ENCODE data around the gene SP140L. TPM values are rescaled to one million over a fixed set of nuclear protein-coding genes. Genes with fewer than 3 reads are reported as not detected.
"Not testable (repeated sequence)": the region's sequence is repeated elsewhere in the genome, so short reads cannot be mapped to it uniquely, and the experiment has no call there.

SP140L gene
- total and polyA plus RNA-seq, 2 donors (not counting 1 experiment from before 2014, with no cell fraction given) = 94.6 to 154 TPM

- no peaks in the 10 kb centered on the region for H3K9me3 Mint-ChIP-seq (ENCODE audit: insufficient read depth)
- no peaks in the 10 kb centered on the region for H3K27me3 Mint-ChIP-seq
- no peak for DNase-seq
- Histone ChIP-seq H3K27ac (ENCODE audit: low read length in 2 of 2) (no peak overlapping the region), H3K9me3 (ENCODE audit: control extremely low read depth in 1 of 3, control insufficient read depth in 2 of 3, insufficient read depth in 1 of 3, low read length in 2 of 3) (peaks cover 4 to 12% (median 7%) of the 10 kb centered on the region in 3 donors), H3K79me2 (ENCODE audit: control insufficient read depth, insufficient read depth, low read length) (peaks cover 2% of the 10 kb centered on the region), H4K20me1 (ENCODE audit: control insufficient read depth, insufficient read depth, low read length, poor library complexity, severe bottlenecking) (no peaks in the 10 kb centered on the region), H2AFZ (ENCODE audit: insufficient read depth, low read depth, low read length, poor library complexity, severe bottlenecking) (no peak overlapping the region), H3K9ac (ENCODE audit: low read length) (no peak overlapping the region), H3K27me3 (replicated peaks in 1 of 4; ENCODE audit: control extremely low read depth in 1 of 4, control insufficient read depth in 3 of 4, insufficient read depth in 4 of 4, low read length in 3 of 4) (no peaks in the 10 kb centered on the region), H3K4me3 (ENCODE audit: control extremely low read depth in 1 of 5, extremely low read depth in 1 of 5, insufficient read depth in 1 of 5, low read depth in 2 of 5, low read length in 4 of 5) (no peak overlapping the region), H3K4me1 (ENCODE audit: control insufficient read depth in 2 of 2, insufficient read depth in 2 of 2, low read length in 2 of 2) (no peaks in the 10 kb centered on the region), H3K4me2 (replicated peaks; ENCODE audit: low read depth, low read length, poor library complexity, severe bottlenecking) (no peak overlapping the region), H3K36me3 (replicated peaks in 1 of 2; ENCODE audit: control extremely low read depth in 1 of 2, control insufficient read depth in 1 of 2, extremely low read depth in 1 of 2, insufficient read depth in 2 of 2, low read length in 1 of 2) (peaks cover 1 to 77% of the 10 kb centered on the region in 2 experiments)
- H3K27ac Mint-ChIP-seq = peak overlapping the region; percentile 7
- ChIA-PET POLR2A (no interaction called here), CTCF (no interaction called here)
- intact Hi-C loops (cut with micrococcal nuclease) = no loop called here
- TF ChIP-seq EZH2 (IDR thresholded peaks at IDR 0.05; ENCODE audit: borderline replicate concordance, insufficient read depth, low read depth, low read length, poor library complexity, severe bottlenecking) (no peak), CTCF (IDR thresholded peaks at IDR 0.05) (no peak)
- 79% methylated on average over 2 of the region's 7 CpGs for WGBS (ENCODE audit: insufficient coverage)
- no peak for ATAC-seq (ENCODE audit: low read depth)
- H3K4me3 Mint-ChIP-seq = no peak overlapping the region
- no peaks in the 10 kb centered on the region for H3K4me1 Mint-ChIP-seq
Measured at GRCh38 chr2:230400041-230400440, 73.0 kb downstream of the SP140L start.

- no peaks in the 10 kb centered on the region for H3K4me1 Mint-ChIP-seq
- H3K36me3 ChIP-seq (replicated peaks in 1 of 2; ENCODE audit: control extremely low read depth in 1 of 2, control insufficient read depth in 1 of 2, extremely low read depth in 1 of 2, insufficient read depth in 2 of 2, low read length in 1 of 2) = peaks cover 2 to 77% of the 10 kb centered on the region in 2 experiments
- H3K27ac Mint-ChIP-seq = peak overlapping the region; percentile 56
- no peak overlapping the region for H3K4me3 ChIP-seq (ENCODE audit: control extremely low read depth in 1 of 5, extremely low read depth in 1 of 5, insufficient read depth in 1 of 5, low read depth in 2 of 5, low read length in 4 of 5)
- no peaks in the 10 kb centered on the region for H3K4me1 ChIP-seq (ENCODE audit: control insufficient read depth in 2 of 2, insufficient read depth in 2 of 2, low read length in 2 of 2)
- no peak overlapping the region for H3K4me2 ChIP-seq (replicated peaks; ENCODE audit: low read depth, low read length, poor library complexity, severe bottlenecking)
- no peak for DNase-seq
- 60% methylated on average over 4 of the region's 5 CpGs for WGBS (ENCODE audit: insufficient coverage)
- H3K27ac ChIP-seq (ENCODE audit: low read length in 2 of 2) = no peak overlapping the region
- H3K4me3 Mint-ChIP-seq = no peak overlapping the region
- H4K20me1 ChIP-seq (ENCODE audit: control insufficient read depth, insufficient read depth, low read length, poor library complexity, severe bottlenecking) = no peaks in the 10 kb centered on the region
- no peak for TF ChIP-seq EZH2 (IDR thresholded peaks at IDR 0.05; ENCODE audit: borderline replicate concordance, insufficient read depth, low read depth, low read length, poor library complexity, severe bottlenecking)
- no peak for TF ChIP-seq CTCF (IDR thresholded peaks at IDR 0.05)
- intact Hi-C loops (cut with micrococcal nuclease) = no loop called here
- H3K9me3 ChIP-seq (ENCODE audit: control extremely low read depth in 1 of 3, control insufficient read depth in 2 of 3, insufficient read depth in 1 of 3, low read length in 2 of 3) = peaks cover 3 to 9% (median 3%) of the 10 kb centered on the region in 3 donors
- CTCF ChIA-PET = no interaction called here
- H2AFZ ChIP-seq (ENCODE audit: insufficient read depth, low read depth, low read length, poor library complexity, severe bottlenecking) = no peak overlapping the region
- H3K79me2 ChIP-seq (ENCODE audit: control insufficient read depth, insufficient read depth, low read length) = no peaks in the 10 kb centered on the region
- POLR2A ChIA-PET = no interaction called here
- no peaks in the 10 kb centered on the region for H3K9me3 Mint-ChIP-seq (ENCODE audit: insufficient read depth)
- H3K9ac ChIP-seq (ENCODE audit: low read length) = no peak overlapping the region
- H3K27me3 ChIP-seq (replicated peaks in 1 of 4; ENCODE audit: control extremely low read depth in 1 of 4, control insufficient read depth in 3 of 4, insufficient read depth in 4 of 4, low read length in 3 of 4) = no peaks in the 10 kb centered on the region
- no peak for ATAC-seq (ENCODE audit: low read depth)
- H3K27me3 Mint-ChIP-seq = no peaks in the 10 kb centered on the region
Measured at GRCh38 chr2:230400454-230400853, 73.5 kb downstream of the SP140L start.

DNA sequence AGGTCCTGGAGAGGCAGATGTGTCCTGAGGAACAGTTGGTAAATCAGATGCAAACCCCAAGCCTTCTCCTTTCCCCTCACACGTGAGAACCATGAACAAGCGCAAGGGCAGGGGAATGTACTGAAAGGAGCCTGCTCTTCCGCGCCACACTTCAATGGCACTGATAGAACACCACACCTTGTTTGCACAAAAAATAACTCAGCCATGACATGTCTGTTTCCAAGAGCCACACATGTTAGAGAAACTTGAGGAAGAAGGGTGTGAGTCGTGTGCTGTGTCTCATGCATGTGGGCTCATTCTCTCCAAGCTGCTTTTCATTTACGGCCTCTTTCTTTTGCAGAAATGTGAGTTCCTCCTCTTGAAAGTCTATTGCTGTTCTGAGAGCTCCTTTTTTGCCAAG lies 74.0 kb downstream of the SP140L start:
- no CpG with 5 or more reads among the region's 6 CpGs for WGBS (ENCODE audit: insufficient coverage)
- H3K4me1 Mint-ChIP-seq; H3K4me3 ChIP-seq (ENCODE audit: control extremely low read depth in 1 of 5, extremely low read depth in 1 of 5, insufficient read depth in 1 of 5, low read depth in 2 of 5, low read length in 4 of 5); H3K9ac ChIP-seq (ENCODE audit: low read length); H3K9me3 Mint-ChIP-seq (ENCODE audit: insufficient read depth); POLR2A ChIA-PET; H3K4me2 ChIP-seq (replicated peaks; ENCODE audit: low read depth, low read length, poor library complexity, severe bottlenecking); H2AFZ ChIP-seq (ENCODE audit: insufficient read depth, low read depth, low read length, poor library complexity, severe bottlenecking); CTCF ChIA-PET; H4K20me1 ChIP-seq (ENCODE audit: control insufficient read depth, insufficient read depth, low read length, poor library complexity, severe bottlenecking); DNase-seq; ATAC-seq (ENCODE audit: low read depth); H3K79me2 ChIP-seq (ENCODE audit: control insufficient read depth, insufficient read depth, low read length); H3K9me3 ChIP-seq (ENCODE audit: control extremely low read depth in 1 of 3, control insufficient read depth in 2 of 3, insufficient read depth in 1 of 3, low read length in 2 of 3); H3K4me1 ChIP-seq (ENCODE audit: control insufficient read depth in 2 of 2, insufficient read depth in 2 of 2, low read length in 2 of 2); H3K27ac ChIP-seq (ENCODE audit: low read length in 2 of 2); H3K27me3 Mint-ChIP-seq; H3K27me3 ChIP-seq (replicated peaks in 1 of 4; ENCODE audit: control extremely low read depth in 1 of 4, control insufficient read depth in 3 of 4, insufficient read depth in 4 of 4, low read length in 3 of 4); H3K4me3 Mint-ChIP-seq; H3K27ac Mint-ChIP-seq; intact Hi-C loops (cut with micrococcal nuclease): not testable (repeated sequence)
- H3K36me3 ChIP-seq (replicated peaks in 1 of 2; ENCODE audit: control extremely low read depth in 1 of 2, control insufficient read depth in 1 of 2, extremely low read depth in 1 of 2, insufficient read depth in 2 of 2, low read length in 1 of 2) = peaks cover 5 to 75% of the 10 kb centered on the region in 2 experiments

All from B cell (primary cell).